ENCODE data around the gene AMBP. TPM values are rescaled to one million over a fixed set of nuclear protein-coding genes. Genes with fewer than 3 reads are reported as not detected.

Gene AMBP
- total and polyA plus RNA-seq, 2 donors (not counting 1 experiment from before 2014, with no cell fraction given): not detected

GRCh38 chr9:114119242-114120191 is 41.4 kb upstream of the AMBP start:
- Histone ChIP-seq H3K27ac (ENCODE audit: low read length in 2 of 2) (no peak overlapping the region), H3K4me3 (ENCODE audit: control extremely low read depth in 1 of 5, extremely low read depth in 1 of 5, insufficient read depth in 1 of 5, low read depth in 2 of 5, low read length in 4 of 5) (no peak overlapping the region), H3K27me3 (replicated peaks in 1 of 4; ENCODE audit: control extremely low read depth in 1 of 4, control insufficient read depth in 3 of 4, insufficient read depth in 4 of 4, low read length in 3 of 4) (peaks cover 0 to 9% (median 0%) of the 10 kb centered on the region in 4 experiments), H3K36me3 (replicated peaks in 1 of 2; ENCODE audit: control extremely low read depth in 1 of 2, control insufficient read depth in 1 of 2, extremely low read depth in 1 of 2, insufficient read depth in 2 of 2, low read length in 1 of 2) (no peaks in the 10 kb centered on the region), H3K79me2 (ENCODE audit: control insufficient read depth, insufficient read depth, low read length) (no peaks in the 10 kb centered on the region), H4K20me1 (ENCODE audit: control insufficient read depth, insufficient read depth, low read length, poor library complexity, severe bottlenecking) (no peaks in the 10 kb centered on the region), H3K9me3 (ENCODE audit: control extremely low read depth in 1 of 3, control insufficient read depth in 2 of 3, insufficient read depth in 1 of 3, low read length in 2 of 3) (peaks cover 0 to 3% (median 0%) of the 10 kb centered on the region in 3 donors), H3K9ac (ENCODE audit: low read length) (no peak overlapping the region), H3K4me1 (ENCODE audit: control insufficient read depth in 2 of 2, insufficient read depth in 2 of 2, low read length in 2 of 2) (no peaks in the 10 kb centered on the region), H2AFZ (ENCODE audit: insufficient read depth, low read depth, low read length, poor library complexity, severe bottlenecking) (no peak overlapping the region), H3K4me2 (replicated peaks; ENCODE audit: low read depth, low read length, poor library complexity, severe bottlenecking) (no peak overlapping the region)
- TF ChIP-seq EZH2 (IDR thresholded peaks at IDR 0.05; ENCODE audit: borderline replicate concordance, insufficient read depth, low read depth, low read length, poor library complexity, severe bottlenecking): no peak
- TF ChIP-seq, protein P1, sequence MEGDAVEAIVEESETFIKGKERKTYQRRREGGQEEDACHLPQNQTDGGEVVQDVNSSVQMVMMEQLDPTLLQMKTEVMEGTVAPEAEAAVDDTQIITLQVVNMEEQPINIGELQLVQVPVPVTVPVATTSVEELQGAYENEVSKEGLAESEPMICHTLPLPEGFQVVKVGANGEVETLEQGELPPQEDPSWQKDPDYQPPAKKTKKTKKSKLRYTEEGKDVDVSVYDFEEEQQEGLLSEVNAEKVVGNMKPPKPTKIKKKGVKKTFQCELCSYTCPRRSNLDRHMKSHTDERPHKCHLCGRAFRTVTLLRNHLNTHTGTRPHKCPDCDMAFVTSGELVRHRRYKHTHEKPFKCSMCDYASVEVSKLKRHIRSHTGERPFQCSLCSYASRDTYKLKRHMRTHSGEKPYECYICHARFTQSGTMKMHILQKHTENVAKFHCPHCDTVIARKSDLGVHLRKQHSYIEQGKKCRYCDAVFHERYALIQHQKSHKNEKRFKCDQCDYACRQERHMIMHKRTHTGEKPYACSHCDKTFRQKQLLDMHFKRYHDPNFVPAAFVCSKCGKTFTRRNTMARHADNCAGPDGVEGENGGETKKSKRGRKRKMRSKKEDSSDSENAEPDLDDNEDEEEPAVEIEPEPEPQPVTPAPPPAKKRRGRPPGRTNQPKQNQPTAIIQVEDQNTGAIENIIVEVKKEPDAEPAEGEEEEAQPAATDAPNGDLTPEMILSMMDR (IDR thresholded peaks at IDR 0.05): no peak
- no peak for ATAC-seq (ENCODE audit: low read depth)
- intact Hi-C loops (cut with micrococcal nuclease): no loop called here
- Mint-ChIP-seq H3K27ac (no peak overlapping the region), H3K9me3 (ENCODE audit: insufficient read depth) (no peaks in the 10 kb centered on the region), H3K4me3 (no peak overlapping the region), H3K27me3 (peaks cover 26% of the 10 kb centered on the region), H3K4me1 (no peaks in the 10 kb centered on the region)
- ChIA-PET POLR2A (no interaction called here), CTCF (no interaction called here)
- WGBS (ENCODE audit: insufficient coverage): 72% methylated on average over 4 of the region's 9 CpGs
- DNase-seq: no peak
